Right lobe of liver (tissue), 6 donors: Measurements from ENCODE around the gene GPR78. TPM values are rescaled to one million over a fixed set of nuclear protein-coding genes. Genes with fewer than 3 reads are reported as not detected.

Experiments
- ATAC-seq, 4 donors: fragments of 200-7000 bp; cut with Tn5 transposase; one replicate each; pipeline ENCODE4 v1.9.1; 2020; ENCODE audit warnings: mild to moderate bottlenecking in 4 of 4, moderate library complexity in 4 of 4
- DNase-seq, 3 donors: peaks; one replicate each; pipeline ENCODE4 v3.0.0-alpha.2; 2020
- H3K27ac ChIP-seq, 3 donors: fragments of 200-600 bp; one replicate each; pipeline ENCODE4 v1.8.0; 2022
- H3K27me3 ChIP-seq, 2 donors: fragments of 200-600 bp; one replicate each; pipeline ENCODE4 v1.8.0; 2022
- H3K36me3 ChIP-seq, 4 donors: fragments of 200-600 bp; sonication (generic) in 1 of 4; one replicate each; pipeline versions ENCODE4 v1.5.1 to v1.8.0; 2017 to 2022; ENCODE audit warnings: control low read depth in 1 of 4
- H3K4me1 ChIP-seq, 4 donors: fragments of 200-600 bp; sonication (generic) in 1 of 4; one replicate each; pipeline versions ENCODE4 v1.5.1 to v1.8.0; 2017 to 2022; ENCODE audit warnings: control low read depth in 1 of 4
- H3K4me3 ChIP-seq, 3 donors: fragments of 200-600 bp; one replicate each; pipeline ENCODE4 v1.8.0; 2022
- H3K9me3 ChIP-seq, 4 donors: fragments of 200-600 bp; sonication (generic) in 1 of 4; one replicate each; pipeline versions ENCODE4 v1.5.1 to v1.8.0; 2017 to 2022; ENCODE audit warnings: control low read depth in 1 of 4
- CTCF ChIP-seq, 4 donors: fragments of 200-600 bp in 3 of 4; fragments of 450-650 bp in 1 of 4; IDR thresholded peaks; one replicate each; pipeline versions ENCODE4 v1.5.1 to v1.8.0; 2016 to 2022; ENCODE audit warnings: antibody characterized with exemption in 4 of 4, mild to moderate bottlenecking in 2 of 4
- POLR2A ChIP-seq: fragments of 450-650 bp; IDR thresholded peaks from one replicate; pipeline ENCODE4 v1.6.1; 2017; ENCODE audit warnings: antibody characterized with exemption, mild to moderate bottlenecking
- WGBS: methylation state at CpG from one replicate; pipeline ENCODE4 v1.1.6; 2018; ENCODE audit warnings: low coverage, low lambda C conversion rate; ENCODE audit not compliant: insufficient coverage; ENCODE audit errors: missing lambda C conversion rate; 5-methylcytosine and 5-hydroxymethylcytosine counted together
- intact Hi-C, 2 donors: fragments of 100-400 bp; cut with DNase I; formaldehyde crosslinking; loops; one replicate each; pipeline versions ENCODE4 v1.11.2 to v1.14.1; 2022
- long read RNA-seq: library from polyadenylated mRNA; unstranded; transcript quantifications from one replicate; pipeline ENCODE4 v2.0.0, GENCODE V29; 2019
- total RNA-seq, 6 experiments: library from RNA; depleted of rRNA in 2 of 6; stranded (reverse); fragments of >200 nt in 2 of 6; fragmentation: NEBNext Ultra II Directional in 3 of 6; extraction: Animal tissue kit (Norgen Biotek cat#: 25700) in 3 of 6; gene quantifications; one replicate each; pipeline versions ENCODE4 v1.1.0 to v1.2.4, GENCODE V29; 2016 to 2023
- donor health status: DM: no; HTN: yes; CAD: no.
- donor health status: DM: no; HTN: no; CAD: no.
- donor health status: DM: no; HTN: no; CAD: no.
- donor health status: DM: no; HTN: yes; CAD: no.
- donor health status: DM: no; HTN: yes; CAD: no.

GPR78 gene
- total RNA-seq, result not detected
- long read RNA-seq, result 0 reads

- Histone ChIP-seq H3K27ac (no peak within 1 kb of the TSS), H3K9me3 (no peaks in the 10 kb centered on the region), H3K27me3 (peaks cover 0 to 12% of the 10 kb centered on the region in 2 donors), H3K4me1 (no peaks in the 10 kb centered on the region), H3K36me3 (no peaks in the 10 kb centered on the region), H3K4me3 (no peak within 1 kb of the TSS)
- intact Hi-C loops, result no loop called here
- TF ChIP-seq POLR2A (no peak), CTCF (IDR thresholded peaks at IDR 0.05) (no peak)
- peak in 2 of 3 donors; percentile 41 to 62 for DNase-seq
- ATAC-seq, result peak; percentile 62 to 88 (median 70)
- 4% methylated on average over 23 of the region's 63 CpGs for whole genome bisulfite sequencing
These were observed at the start of gene GPR78 for GRCh38 chr4:8580321-8581093. Gene GPR78, plus strand, starts transcription at chr4:8580392. Its CDS starts 591 bp downstream, at chr4:8580983.

GRCh38 chr4:8532245-8532781 lies 47.9 kb upstream of the GPR78 start:
- Histone ChIP-seq H3K36me3 (no peaks in the 10 kb centered on the region), H3K27me3 (no peaks in the 10 kb centered on the region), H3K9me3 (no peaks in the 10 kb centered on the region), H3K27ac (no peak overlapping the region), H3K4me3 (no peak overlapping the region), H3K4me1 (peaks cover 0 to 6% (median 0%) of the 10 kb centered on the region in 4 donors)
- TF ChIP-seq CTCF (IDR thresholded peaks at IDR 0.05), result no peak
- TF ChIP-seq POLR2A, result no peak
- intact Hi-C loops, result no loop called here
- WGBS, result 83% methylated on average over 5 of the region's 5 CpGs
- DNase-seq (no peak), ATAC-seq (no peak)

GRCh38 chr4:8533274-8533865 lies 46.8 kb upstream of the GPR78 start:
- 94% methylated on average over 2 of the region's 2 CpGs for WGBS
- no peaks in the 10 kb centered on the region for H3K36me3 ChIP-seq
- TF ChIP-seq CTCF (IDR thresholded peaks at IDR 0.05), result no peak
- no peak overlapping the region for H3K4me3 ChIP-seq
- intact Hi-C loops, result no loop called here
- no peaks in the 10 kb centered on the region for H3K9me3 ChIP-seq
- ATAC-seq (no peak), DNase-seq (no peak)
- no peak overlapping the region for H3K27ac ChIP-seq
- no peaks in the 10 kb centered on the region for H3K27me3 ChIP-seq
- H3K4me1 ChIP-seq, result peaks cover 0 to 7% (median 0%) of the 10 kb centered on the region in 4 donors

- peak overlapping the region in 1 of 3 donors; percentile 29 for H3K27ac ChIP-seq
- H3K27me3 ChIP-seq, result no peaks in the 10 kb centered on the region
- H3K4me3 ChIP-seq, result no peak overlapping the region
- peak in 3 of 4 donors; percentile 11 to 69 (median 48) for ATAC-seq
- H3K9me3 ChIP-seq, result no peaks in the 10 kb centered on the region
- TF ChIP-seq POLR2A (no peak), CTCF (IDR thresholded peaks at IDR 0.05) (no peak)
- peaks cover 0 to 7% (median 0%) of the 10 kb centered on the region in 4 donors for H3K4me1 ChIP-seq
- no peaks in the 10 kb centered on the region for H3K36me3 ChIP-seq
- WGBS, result 8% methylated on average over 2 of the region's 4 CpGs
- DNase-seq, result no peak
- intact Hi-C loops, result no loop called here
These were observed 46.1 kb upstream of the GPR78 start for GRCh38 chr4:8534129-8534528.
